GM21737 (cell line): Measurements from ENCODE around the gene APOB.

Experiments used
- ATAC-seq: cut with Tn5 transposase; IDR thresholded peaks from one replicate; pipeline ENCODE4 v1.9.1; 2021; ENCODE audit warnings: mild to moderate bottlenecking, moderate library complexity; ENCODE audit not compliant: unreplicated experiment

Gene APOB

GRCh38 chr2:21006423-21007128 lies 37.3 kb downstream of the APOB start:
- ATAC-seq = no peak

- no peak for ATAC-seq
These were observed 38.0 kb downstream of the APOB start for GRCh38 chr2:21005700-21006422.

- no peak for ATAC-seq
These were observed 38.7 kb downstream of the APOB start for GRCh38 chr2:21005111-21005699.

GRCh38 chr2:21004181-21004572 lies 39.7 kb downstream of the APOB start:
- no peak for ATAC-seq

GRCh38 chr2:21003572-21004180 lies 40.2 kb downstream of the APOB start:
- ATAC-seq = no peak

GRCh38 chr2:21002814-21003192 lies 41.1 kb downstream of the APOB start:
- ATAC-seq = no peak

GRCh38 chr2:21001988-21002813 lies 41.7 kb downstream of the APOB start:
- no peak for ATAC-seq

- ATAC-seq = no peak
These were observed 42.5 kb downstream of the APOB start for GRCh38 chr2:21001225-21001946.

GRCh38 chr2:20999906-21000645 lies 43.8 kb downstream of the APOB start:
- ATAC-seq = no peak

- no peak for ATAC-seq
These were observed 44.6 kb downstream of the APOB start for GRCh38 chr2:20998972-20999905.

- ATAC-seq = no peak
These were observed 45.7 kb downstream of the APOB start for GRCh38 chr2:20997953-20998722.

GRCh38 chr2:20994130-20994529 lies 49.7 kb downstream of the APOB start:
- no peak for ATAC-seq

- ATAC-seq = no peak
These were observed 51.6 kb downstream of the APOB start for GRCh38 chr2:20992201-20992711.

GRCh38 chr2:20990442-20991430 lies 53.1 kb downstream of the APOB start:
- ATAC-seq = no peak

- no peak for ATAC-seq
These were observed 54.5 kb downstream of the APOB start for GRCh38 chr2:20989404-20989803.

- no peak for ATAC-seq
These were observed 55.0 kb downstream of the APOB start for GRCh38 chr2:20988905-20989304.
